Activated naive CD8-positive, alpha-beta T cell treated with anti-CD3 and anti-CD28 coated beads for 36 hours (primary cell): ENCODE measurements around the gene ZMAT3. TPM values are rescaled to one million over a fixed set of nuclear protein-coding genes. Genes with fewer than 3 reads are reported as not detected.
"Not testable (repeated sequence)": the region's sequence is repeated elsewhere in the genome, so short reads cannot be mapped to it uniquely, and the experiment has no call there.

Experiments used
- DNase-seq: peaks from one replicate; pipeline ENCODE4 v3.0.0; 2021
- H3K27ac Mint-ChIP-seq: one replicate; pipeline ENCODE4 v1.8.0; 2022; ENCODE audit warnings: mild to moderate bottlenecking, moderate library complexity, mixed read lengths
- H3K27me3 Mint-ChIP-seq: one replicate; pipeline ENCODE4 v1.8.0; 2022; ENCODE audit warnings: mild to moderate bottlenecking, mixed read lengths
- H3K36me3 Mint-ChIP-seq: one replicate; pipeline ENCODE4 v1.8.0; 2021; ENCODE audit warnings: mild to moderate bottlenecking, mixed read lengths
- H3K4me1 Mint-ChIP-seq: one replicate; pipeline ENCODE4 v1.8.0; 2021; ENCODE audit warnings: mixed read lengths
- H3K4me3 Mint-ChIP-seq: one replicate; pipeline ENCODE4 v1.8.0; 2022; ENCODE audit warnings: mild to moderate bottlenecking, moderate library complexity, mixed read lengths
- H3K9me3 Mint-ChIP-seq: one replicate; pipeline ENCODE4 v1.8.0; 2022; ENCODE audit warnings: mixed read lengths
- total RNA-seq, 2 experiments: library from RNA; stranded (reverse); gene quantifications; one replicate each; pipeline ENCODE4 v1.2.3, GENCODE V29; 2021

ZMAT3 gene
- 10 to 100 TPM; 10.6 to 10.7 TPM for total RNA-seq

GRCh38 chr3:179071323-179072099 lies at the start of gene ZMAT3:
Gene ZMAT3 (minus strand): TSS chr3:179071809. CDS start chr3:179067752, 4,057 bp downstream.
- peaks cover 13% of the 10 kb centered on the region for H3K36me3 Mint-ChIP-seq
- H3K27ac Mint-ChIP-seq = peak within 1 kb of the TSS; percentile 89

GRCh38 chr3:179116816-179117215 lies 45.2 kb upstream of the ZMAT3 start:
- H3K36me3 Mint-ChIP-seq = no peaks in the 10 kb centered on the region
- peaks cover 12% of the 10 kb centered on the region for H3K27me3 Mint-ChIP-seq
- no peak overlapping the region for H3K4me3 Mint-ChIP-seq
- no peak for DNase-seq
- no peaks in the 10 kb centered on the region for H3K4me1 Mint-ChIP-seq
- H3K27ac Mint-ChIP-seq = no peak overlapping the region
- peaks cover 2% of the 10 kb centered on the region for H3K9me3 Mint-ChIP-seq

More at GRCh38 chr3:179071323-179072099, at the start of gene ZMAT3:
- H3K4me3 Mint-ChIP-seq = peak within 1 kb of the TSS; percentile 97
- no peaks in the 10 kb centered on the region for H3K9me3 Mint-ChIP-seq
- peaks cover 25% of the 10 kb centered on the region for H3K4me1 Mint-ChIP-seq
- no peaks in the 10 kb centered on the region for H3K27me3 Mint-ChIP-seq
- DNase-seq = peak; percentile 85

GRCh38 chr3:179115444-179115843 lies 43.8 kb upstream of the ZMAT3 start:
- H3K9me3 Mint-ChIP-seq, H3K36me3 Mint-ChIP-seq: not testable (repeated sequence)
- peaks cover 16% of the 10 kb centered on the region for H3K27me3 Mint-ChIP-seq

GRCh38 chr3:179113903-179114302 lies 42.3 kb upstream of the ZMAT3 start:
- H3K9me3 Mint-ChIP-seq = no peaks in the 10 kb centered on the region

More at GRCh38 chr3:179115444-179115843, 43.8 kb upstream of the ZMAT3 start:
- not testable (repeated sequence) for H3K27ac Mint-ChIP-seq, H3K4me1 Mint-ChIP-seq, H3K4me3 Mint-ChIP-seq, DNase-seq

GRCh38 chr3:179108086-179108485 lies 36.5 kb upstream of the ZMAT3 start:
- H3K9me3 Mint-ChIP-seq = no peaks in the 10 kb centered on the region
- peaks cover 11% of the 10 kb centered on the region for H3K27me3 Mint-ChIP-seq
- H3K4me3 Mint-ChIP-seq = no peak overlapping the region
- DNase-seq = no peak
- no peaks in the 10 kb centered on the region for H3K4me1 Mint-ChIP-seq
- H3K36me3 Mint-ChIP-seq = no peaks in the 10 kb centered on the region
- no peak overlapping the region for H3K27ac Mint-ChIP-seq

More at GRCh38 chr3:179113903-179114302, 42.3 kb upstream of the ZMAT3 start:
- Mint-ChIP-seq H3K4me1 (no peaks in the 10 kb centered on the region), H3K27me3 (peaks cover 16% of the 10 kb centered on the region), H3K4me3 (no peak overlapping the region), H3K27ac (no peak overlapping the region), H3K36me3 (no peaks in the 10 kb centered on the region)
- DNase-seq = no peak

GRCh38 chr3:179107617-179108016 lies 36.0 kb upstream of the ZMAT3 start:
- H3K36me3 Mint-ChIP-seq = no peaks in the 10 kb centered on the region
- H3K9me3 Mint-ChIP-seq = no peaks in the 10 kb centered on the region
- H3K27me3 Mint-ChIP-seq = peaks cover 7% of the 10 kb centered on the region

GRCh38 chr3:179105881-179106280 lies 34.3 kb upstream of the ZMAT3 start:
- no peaks in the 10 kb centered on the region for H3K9me3 Mint-ChIP-seq
- no peaks in the 10 kb centered on the region for H3K36me3 Mint-ChIP-seq
- H3K4me3 Mint-ChIP-seq = no peak overlapping the region
- H3K27me3 Mint-ChIP-seq = no peaks in the 10 kb centered on the region
- H3K27ac Mint-ChIP-seq = no peak overlapping the region
- no peaks in the 10 kb centered on the region for H3K4me1 Mint-ChIP-seq
- no peak for DNase-seq

More at GRCh38 chr3:179107617-179108016, 36.0 kb upstream of the ZMAT3 start:
- no peak for DNase-seq
- H3K4me3 Mint-ChIP-seq = no peak overlapping the region
- H3K27ac Mint-ChIP-seq = no peak overlapping the region
- H3K4me1 Mint-ChIP-seq = no peaks in the 10 kb centered on the region

- DNase-seq = no peak
- Mint-ChIP-seq H3K4me3 (no peak overlapping the region), H3K27me3 (peaks cover 5% of the 10 kb centered on the region), H3K36me3 (no peaks in the 10 kb centered on the region), H3K27ac (peak overlapping the region; percentile 3), H3K4me1 (peaks cover 2% of the 10 kb centered on the region), H3K9me3 (no peaks in the 10 kb centered on the region)
Measured at GRCh38 chr3:179100652-179101051, 29.0 kb upstream of the ZMAT3 start.

- peaks cover 2% of the 10 kb centered on the region for H3K4me1 Mint-ChIP-seq
- no peak overlapping the region for H3K4me3 Mint-ChIP-seq
- H3K9me3 Mint-ChIP-seq = no peaks in the 10 kb centered on the region
- DNase-seq = no peak
- no peak overlapping the region for H3K27ac Mint-ChIP-seq
- H3K27me3 Mint-ChIP-seq = peaks cover 5% of the 10 kb centered on the region
- H3K36me3 Mint-ChIP-seq = no peaks in the 10 kb centered on the region
Measured at GRCh38 chr3:179098388-179099077, 26.9 kb upstream of the ZMAT3 start.

GRCh38 chr3:179093807-179094206 lies 22.2 kb upstream of the ZMAT3 start:
- Mint-ChIP-seq H3K27me3 (peaks cover 5% of the 10 kb centered on the region), H3K27ac (no peak overlapping the region), H3K36me3 (no peaks in the 10 kb centered on the region), H3K4me1 (peaks cover 15% of the 10 kb centered on the region), H3K4me3 (no peak overlapping the region), H3K9me3 (peaks cover 2% of the 10 kb centered on the region)
- DNase-seq = no peak

- DNase-seq = no peak
- no peaks in the 10 kb centered on the region for H3K27me3 Mint-ChIP-seq
- H3K27ac Mint-ChIP-seq = no peak overlapping the region
- H3K9me3 Mint-ChIP-seq = peaks cover 2% of the 10 kb centered on the region
- peaks cover 14% of the 10 kb centered on the region for H3K4me1 Mint-ChIP-seq
- no peak overlapping the region for H3K4me3 Mint-ChIP-seq
- no peaks in the 10 kb centered on the region for H3K36me3 Mint-ChIP-seq
Measured at GRCh38 chr3:179091113-179091512, 19.5 kb upstream of the ZMAT3 start.

GRCh38 chr3:179088306-179088705 lies 16.7 kb upstream of the ZMAT3 start:
- peaks cover 2% of the 10 kb centered on the region for H3K9me3 Mint-ChIP-seq
- peaks cover 21% of the 10 kb centered on the region for H3K4me1 Mint-ChIP-seq
- H3K27ac Mint-ChIP-seq = no peak overlapping the region
- no peaks in the 10 kb centered on the region for H3K27me3 Mint-ChIP-seq
- no peaks in the 10 kb centered on the region for H3K36me3 Mint-ChIP-seq
- no peak for DNase-seq
- no peak overlapping the region for H3K4me3 Mint-ChIP-seq

- Mint-ChIP-seq H3K4me3 (no peak overlapping the region), H3K27ac (no peak overlapping the region)
Measured at GRCh38 chr3:179083977-179084376, 12.4 kb upstream of the ZMAT3 start.

GRCh38 chr3:179082416-179082815 lies 10.8 kb upstream of the ZMAT3 start:
- H3K4me3 Mint-ChIP-seq = no peak overlapping the region
- H3K36me3 Mint-ChIP-seq = no peaks in the 10 kb centered on the region
- no peaks in the 10 kb centered on the region for H3K27me3 Mint-ChIP-seq
- no peak overlapping the region for H3K27ac Mint-ChIP-seq
- H3K4me1 Mint-ChIP-seq = peaks cover 8% of the 10 kb centered on the region
- no peak for DNase-seq
- H3K9me3 Mint-ChIP-seq = no peaks in the 10 kb centered on the region

More at GRCh38 chr3:179083977-179084376, 12.4 kb upstream of the ZMAT3 start:
- H3K27me3 Mint-ChIP-seq = no peaks in the 10 kb centered on the region
- no peak for DNase-seq
- no peaks in the 10 kb centered on the region for H3K36me3 Mint-ChIP-seq
- peaks cover 10% of the 10 kb centered on the region for H3K4me1 Mint-ChIP-seq
- no peaks in the 10 kb centered on the region for H3K9me3 Mint-ChIP-seq

GRCh38 chr3:179081885-179082284 lies 10.3 kb upstream of the ZMAT3 start:
- H3K27me3 Mint-ChIP-seq = no peaks in the 10 kb centered on the region
- H3K4me1 Mint-ChIP-seq = peaks cover 8% of the 10 kb centered on the region
- DNase-seq = no peak
- no peaks in the 10 kb centered on the region for H3K9me3 Mint-ChIP-seq
- no peak overlapping the region for H3K27ac Mint-ChIP-seq
- H3K4me3 Mint-ChIP-seq = no peak overlapping the region
- no peaks in the 10 kb centered on the region for H3K36me3 Mint-ChIP-seq
